Astrocyte (in vitro differentiated cells and primary cell): ENCODE measurements around the gene IL12RB2. TPM values are rescaled to one million over a fixed set of nuclear protein-coding genes. Genes with fewer than 3 reads are reported as not detected.

Source experiments
- DNase-seq: peaks from one replicate; pipeline ENCODE4 v3.0.0-alpha.2; 2010; ENCODE audit warnings: low read depth
- FAIRE-seq: peaks from 2 replicates; lab custom pipeline; 2011; peaks lifted over from hg19 to GRCh38; lab: Jason Lieb, UNC
- H2AFZ ChIP-seq: 2 replicates; pipeline ENCODE4 v1.6.0; 2012; ENCODE audit warnings: low read depth, low read length, inconsistent platforms
- H3K27ac ChIP-seq: 2 replicates; pipeline ENCODE4 v1.5.1; 2011; ENCODE audit warnings: low read depth, low read length, inconsistent platforms
- H3K27me3 ChIP-seq: 2 replicates; pipeline ENCODE4 v1.6.0; 2011; ENCODE audit warnings: low read length, inconsistent platforms; ENCODE audit not compliant: insufficient read depth
- H3K36me3 ChIP-seq: 2 replicates; pipeline ENCODE4 v1.5.1; 2011; ENCODE audit warnings: low read length, inconsistent platforms; ENCODE audit not compliant: insufficient read depth
- H3K4me1 ChIP-seq: 2 replicates; pipeline ENCODE4 v1.5.1; 2011; ENCODE audit warnings: low read length, inconsistent platforms; ENCODE audit not compliant: insufficient read depth
- H3K4me2 ChIP-seq: 2 replicates; pipeline ENCODE4 v1.6.0; 2012; ENCODE audit warnings: low read length, inconsistent platforms
- H3K4me3 ChIP-seq: 2 replicates; pipeline ENCODE4 v1.5.1; 2011; ENCODE audit warnings: low read depth, mild to moderate bottlenecking, low read length, inconsistent platforms; ENCODE audit not compliant: insufficient read depth
- H3K79me2 ChIP-seq: 2 replicates; pipeline ENCODE4 v1.6.0; 2012; ENCODE audit warnings: mild to moderate bottlenecking, low read length, inconsistent platforms; ENCODE audit not compliant: insufficient read depth
- H3K9ac ChIP-seq: 2 replicates; pipeline ENCODE4 v1.6.0; 2012; ENCODE audit warnings: mild to moderate bottlenecking, low read length, inconsistent platforms
- H3K9me3 ChIP-seq: 2 replicates; pipeline ENCODE4 v1.5.1; 2012; ENCODE audit warnings: low read depth, mild to moderate bottlenecking, low read length, inconsistent platforms; ENCODE audit not compliant: insufficient read depth
- H4K20me1 ChIP-seq: 2 replicates; pipeline ENCODE4 v1.6.0; 2012; ENCODE audit warnings: low read length, inconsistent platforms; ENCODE audit not compliant: insufficient read depth
- H3K27ac Mint-ChIP-seq: one replicate; pipeline ENCODE4 v1.8.0; 2021; ENCODE audit warnings: mild to moderate bottlenecking, mixed read lengths; ENCODE audit not compliant: unreplicated experiment
- H3K27me3 Mint-ChIP-seq: one replicate; pipeline ENCODE4 v1.8.0; 2021; ENCODE audit warnings: low read depth, mixed read lengths; ENCODE audit not compliant: unreplicated experiment
- H3K36me3 Mint-ChIP-seq: one replicate; pipeline ENCODE4 v1.8.0; 2021; ENCODE audit warnings: low read depth, mixed read lengths; ENCODE audit not compliant: unreplicated experiment
- H3K4me1 Mint-ChIP-seq: one replicate; pipeline ENCODE4 v1.8.0; 2021; ENCODE audit warnings: low read depth, mixed read lengths; ENCODE audit not compliant: unreplicated experiment
- H3K4me3 Mint-ChIP-seq: one replicate; pipeline ENCODE4 v1.8.0; 2021; ENCODE audit warnings: mild to moderate bottlenecking, moderate library complexity, mixed read lengths; ENCODE audit not compliant: unreplicated experiment
- H3K9me3 Mint-ChIP-seq: one replicate; pipeline ENCODE4 v1.8.0; 2021; ENCODE audit warnings: mild to moderate bottlenecking, mixed read lengths; ENCODE audit not compliant: unreplicated experiment
- EZH2 ChIP-seq: IDR thresholded peaks from 2 replicates; pipeline ENCODE4 v1.6.1; 2012; ENCODE audit warnings: mild to moderate bottlenecking, low read length, inconsistent platforms; ENCODE audit not compliant: insufficient read depth
- total RNA-seq: library from RNA; stranded (reverse); gene quantifications from 2 replicates; pipeline ENCODE4 v1.2.1, GENCODE V29; 2021
- TF ChIP-seq, protein P1 (sequence below): IDR thresholded peaks from 2 replicates; pipeline ENCODE4 v1.5.1; 2011; ENCODE audit warnings: low read depth, mild to moderate bottlenecking, inconsistent platforms, low read length, moderate library complexity; ENCODE audit not compliant: insufficient read depth

Gene IL12RB2
- total RNA-seq, 1 donor from 2014 or later = 0.11 TPM

DNA sequence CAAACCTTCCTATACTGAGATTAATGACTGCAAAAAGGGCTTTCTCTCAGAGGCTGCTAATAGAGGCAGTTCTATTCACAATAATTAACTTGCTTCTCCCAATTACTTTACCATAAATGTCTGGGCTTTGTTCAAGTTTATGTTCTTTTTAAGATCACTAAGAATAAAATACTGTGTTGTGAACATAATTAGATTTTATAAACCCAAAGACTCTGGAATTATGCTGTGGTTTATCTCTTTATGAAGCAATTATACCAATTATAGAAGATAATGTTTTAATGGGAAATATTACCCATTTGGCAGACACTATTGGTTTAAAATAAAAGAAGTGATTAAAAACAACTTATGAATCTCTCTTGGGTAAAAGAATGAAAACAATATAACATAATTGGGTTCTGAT, 43.5 kb upstream of the IL12RB2 start:
- Histone ChIP-seq H3K9ac (no peak overlapping the region), H3K9me3 (no peaks in the 10 kb centered on the region), H3K79me2 (no peaks in the 10 kb centered on the region), H3K4me1 (no peaks in the 10 kb centered on the region), H2AFZ (no peak overlapping the region), H3K27ac (no peak overlapping the region), H3K36me3 (no peaks in the 10 kb centered on the region), H4K20me1 (no peaks in the 10 kb centered on the region), H3K27me3 (no peaks in the 10 kb centered on the region), H3K4me2 (no peak overlapping the region), H3K4me3 (no peak overlapping the region)
- H3K4me3 Mint-ChIP-seq = no peak overlapping the region
- H3K27me3 Mint-ChIP-seq = no peaks in the 10 kb centered on the region
- no peak for FAIRE-seq
- no peaks in the 10 kb centered on the region for H3K4me1 Mint-ChIP-seq
- no peaks in the 10 kb centered on the region for H3K36me3 Mint-ChIP-seq
- no peak for DNase-seq
- no peaks in the 10 kb centered on the region for H3K9me3 Mint-ChIP-seq
- TF ChIP-seq EZH2 = no peak
- TF ChIP-seq, protein P1, sequence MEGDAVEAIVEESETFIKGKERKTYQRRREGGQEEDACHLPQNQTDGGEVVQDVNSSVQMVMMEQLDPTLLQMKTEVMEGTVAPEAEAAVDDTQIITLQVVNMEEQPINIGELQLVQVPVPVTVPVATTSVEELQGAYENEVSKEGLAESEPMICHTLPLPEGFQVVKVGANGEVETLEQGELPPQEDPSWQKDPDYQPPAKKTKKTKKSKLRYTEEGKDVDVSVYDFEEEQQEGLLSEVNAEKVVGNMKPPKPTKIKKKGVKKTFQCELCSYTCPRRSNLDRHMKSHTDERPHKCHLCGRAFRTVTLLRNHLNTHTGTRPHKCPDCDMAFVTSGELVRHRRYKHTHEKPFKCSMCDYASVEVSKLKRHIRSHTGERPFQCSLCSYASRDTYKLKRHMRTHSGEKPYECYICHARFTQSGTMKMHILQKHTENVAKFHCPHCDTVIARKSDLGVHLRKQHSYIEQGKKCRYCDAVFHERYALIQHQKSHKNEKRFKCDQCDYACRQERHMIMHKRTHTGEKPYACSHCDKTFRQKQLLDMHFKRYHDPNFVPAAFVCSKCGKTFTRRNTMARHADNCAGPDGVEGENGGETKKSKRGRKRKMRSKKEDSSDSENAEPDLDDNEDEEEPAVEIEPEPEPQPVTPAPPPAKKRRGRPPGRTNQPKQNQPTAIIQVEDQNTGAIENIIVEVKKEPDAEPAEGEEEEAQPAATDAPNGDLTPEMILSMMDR = no peak
- H3K27ac Mint-ChIP-seq = no peak overlapping the region

DNA sequence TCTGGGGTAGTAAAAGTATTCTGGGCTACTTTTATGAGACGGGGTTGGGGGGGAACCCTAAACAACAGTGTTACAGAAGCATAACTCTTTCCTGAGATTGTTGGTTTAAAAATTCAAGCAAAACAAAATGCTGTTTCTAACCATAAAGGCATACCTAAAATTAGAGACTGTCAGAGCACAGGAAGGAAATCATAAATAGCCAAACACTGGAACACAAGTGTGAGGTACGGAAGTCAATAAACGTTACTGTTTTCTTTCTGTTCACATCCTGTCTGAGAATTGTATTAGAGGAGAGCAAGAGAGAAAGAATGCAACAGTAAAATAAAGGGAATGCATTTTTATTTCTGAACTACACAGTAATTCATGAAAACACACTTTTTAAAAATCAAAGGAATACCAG, 42.8 kb upstream of the IL12RB2 start:
- no peak overlapping the region for H3K9ac ChIP-seq
- no peaks in the 10 kb centered on the region for H3K27me3 Mint-ChIP-seq
- no peaks in the 10 kb centered on the region for H3K9me3 ChIP-seq
- no peak overlapping the region for H2AFZ ChIP-seq
- no peaks in the 10 kb centered on the region for H4K20me1 ChIP-seq
- H3K4me3 ChIP-seq = no peak overlapping the region
- H3K36me3 ChIP-seq = no peaks in the 10 kb centered on the region
- H3K9me3 Mint-ChIP-seq = no peaks in the 10 kb centered on the region
- H3K27ac ChIP-seq = no peak overlapping the region
- no peaks in the 10 kb centered on the region for H3K36me3 Mint-ChIP-seq
- TF ChIP-seq, protein P1 = no peak
- no peak for TF ChIP-seq EZH2
- no peak overlapping the region for H3K4me2 ChIP-seq
- no peaks in the 10 kb centered on the region for H3K79me2 ChIP-seq
- no peaks in the 10 kb centered on the region for H3K4me1 ChIP-seq
- no peak overlapping the region for H3K4me3 Mint-ChIP-seq
- no peaks in the 10 kb centered on the region for H3K27me3 ChIP-seq
- no peak for DNase-seq
- no peak for FAIRE-seq
- no peak overlapping the region for H3K27ac Mint-ChIP-seq
- H3K4me1 Mint-ChIP-seq = no peaks in the 10 kb centered on the region

DNA sequence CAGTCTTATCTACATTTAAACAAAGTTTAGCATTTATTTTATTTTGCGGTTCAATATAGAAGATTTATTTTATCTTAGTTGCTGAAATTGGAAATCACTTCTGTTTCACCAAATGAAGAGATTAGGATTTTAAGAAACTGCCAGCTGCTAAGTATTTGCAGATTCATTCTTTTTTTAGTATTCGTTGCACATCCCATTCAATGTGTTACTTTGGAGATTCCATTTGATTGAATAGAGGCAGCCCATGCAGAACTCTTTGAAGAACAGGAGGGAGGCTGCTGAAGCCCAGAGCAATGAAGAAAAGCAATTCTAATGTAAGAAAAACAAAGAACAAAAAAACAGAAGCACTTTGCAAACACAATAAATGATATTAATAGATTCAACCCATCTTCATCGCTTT, 38.6 kb upstream of the IL12RB2 start:
- H3K4me1 ChIP-seq = no peaks in the 10 kb centered on the region
- no peak overlapping the region for H3K4me3 Mint-ChIP-seq
- FAIRE-seq (no peak), DNase-seq (no peak)
- H3K79me2 ChIP-seq = no peaks in the 10 kb centered on the region
- no peak overlapping the region for H3K9ac ChIP-seq
- H3K27me3 ChIP-seq = peaks cover 2% of the 10 kb centered on the region
- no peaks in the 10 kb centered on the region for H3K27me3 Mint-ChIP-seq
- H3K36me3 Mint-ChIP-seq = no peaks in the 10 kb centered on the region
- H3K27ac Mint-ChIP-seq = no peak overlapping the region
- no peaks in the 10 kb centered on the region for H3K36me3 ChIP-seq
- no peak overlapping the region for H3K27ac ChIP-seq
- H4K20me1 ChIP-seq = no peaks in the 10 kb centered on the region
- H3K9me3 ChIP-seq = peaks cover 5% of the 10 kb centered on the region
- no peaks in the 10 kb centered on the region for H3K4me1 Mint-ChIP-seq
- H3K9me3 Mint-ChIP-seq = no peaks in the 10 kb centered on the region
- TF ChIP-seq, protein P1 = no peak
- TF ChIP-seq EZH2 = no peak
- H2AFZ ChIP-seq = no peak overlapping the region
- H3K4me3 ChIP-seq = no peak overlapping the region
- H3K4me2 ChIP-seq = no peak overlapping the region
